HG03135 (cell line): ENCODE results near the gene OR4D11.
"Not testable (repeated sequence)": the region's sequence is repeated elsewhere in the genome, so short reads cannot be mapped to it uniquely, and the experiment has no call there.

Experiments used
- ATAC-seq: cut with Tn5 transposase; IDR thresholded peaks from one replicate; pipeline ENCODE4 v1.9.1; 2021; ENCODE audit warnings: mild to moderate bottlenecking, moderate library complexity; ENCODE audit not compliant: unreplicated experiment

The OR4D11 gene

DNA sequence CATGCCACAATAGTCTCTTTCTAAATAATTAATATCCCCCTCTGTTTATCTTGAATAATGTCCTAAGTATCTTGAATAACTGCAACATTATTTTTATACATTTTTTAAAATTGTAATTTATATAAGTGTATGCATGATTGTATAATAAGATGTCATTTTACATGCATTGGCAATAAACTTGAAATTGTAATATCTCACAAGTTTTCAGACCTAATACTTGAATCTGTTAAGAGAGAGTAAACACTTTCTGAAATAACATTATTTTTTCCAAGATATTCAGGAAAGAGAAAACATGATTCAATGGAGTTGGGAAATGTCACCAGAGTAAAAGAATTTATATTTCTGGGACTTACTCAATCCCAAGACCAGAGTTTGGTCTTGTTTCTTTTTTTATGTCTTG, at the start of gene OR4D11:
Gene OR4D11 (plus strand): TSS at position 301 of the 400 bp plus-strand sequence. CDS start 0 bp downstream, at position 301.
- ATAC-seq: no peak

DNA sequence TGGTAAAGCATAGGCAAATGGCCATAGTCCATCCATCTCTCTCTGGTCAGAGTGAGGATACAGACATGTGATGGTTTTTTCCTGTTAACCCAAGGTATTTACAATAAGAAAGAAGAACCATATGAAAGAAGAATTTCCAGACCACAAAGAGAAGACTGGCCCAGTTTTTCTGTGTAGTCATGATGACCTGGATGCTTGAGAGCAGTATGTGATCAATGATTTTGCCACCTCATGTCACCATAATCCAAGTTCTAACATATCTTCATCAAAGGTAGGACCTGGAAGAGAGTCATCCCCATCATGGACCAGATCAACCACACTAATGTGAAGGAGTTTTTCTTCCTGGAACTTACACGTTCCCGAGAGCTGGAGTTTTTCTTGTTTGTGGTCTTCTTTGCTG, 46.7 kb upstream of the OR4D11 start, which contains the start of gene OR4D6:
Gene OR4D6 (plus strand): TSS at position 301 of the 400 bp plus-strand sequence. CDS start 0 bp downstream, at position 301.
- no peak for ATAC-seq

DNA sequence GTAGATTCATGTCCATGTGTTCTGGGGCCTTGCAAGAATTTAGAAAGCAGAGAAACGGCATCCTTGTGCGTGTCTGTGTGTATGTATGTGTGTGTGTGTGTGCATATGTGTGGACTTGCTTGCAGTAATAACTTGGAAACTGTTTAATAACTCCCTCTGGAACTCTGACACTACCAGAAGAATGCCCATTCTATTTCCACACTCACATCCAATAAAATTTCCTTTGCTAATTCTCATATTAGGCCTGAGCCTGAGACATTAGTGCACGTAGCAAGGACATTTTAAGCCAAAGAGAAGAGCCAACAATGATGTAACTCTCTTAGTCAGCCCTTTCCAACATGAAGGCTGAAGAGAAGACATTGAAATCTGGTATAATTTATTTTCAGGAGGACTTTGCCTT, 43.5 kb upstream of the OR4D11 start:
- no peak for ATAC-seq

DNA sequence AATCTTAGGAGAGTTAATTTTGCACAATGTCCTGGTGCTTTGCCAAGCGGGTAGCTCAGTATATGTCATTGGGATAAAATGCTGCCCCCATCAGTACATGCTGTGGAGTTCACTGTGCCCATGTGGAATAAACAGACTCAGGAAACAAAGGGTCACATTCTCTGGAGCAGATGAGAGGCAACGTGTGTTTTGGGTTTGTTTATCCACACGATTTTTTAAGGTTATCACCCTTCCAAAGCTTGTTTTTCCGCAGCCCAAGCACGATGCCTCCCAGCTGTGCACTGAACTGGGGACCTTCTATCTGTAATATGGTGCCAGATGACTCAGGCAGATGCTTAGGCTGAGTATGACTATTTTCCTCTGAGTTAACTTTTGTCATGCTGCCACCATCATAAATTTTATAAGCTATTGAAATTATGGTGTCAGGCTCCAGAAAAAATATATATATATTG, 40.2 kb upstream of the OR4D11 start:
- ATAC-seq: no peak

DNA sequence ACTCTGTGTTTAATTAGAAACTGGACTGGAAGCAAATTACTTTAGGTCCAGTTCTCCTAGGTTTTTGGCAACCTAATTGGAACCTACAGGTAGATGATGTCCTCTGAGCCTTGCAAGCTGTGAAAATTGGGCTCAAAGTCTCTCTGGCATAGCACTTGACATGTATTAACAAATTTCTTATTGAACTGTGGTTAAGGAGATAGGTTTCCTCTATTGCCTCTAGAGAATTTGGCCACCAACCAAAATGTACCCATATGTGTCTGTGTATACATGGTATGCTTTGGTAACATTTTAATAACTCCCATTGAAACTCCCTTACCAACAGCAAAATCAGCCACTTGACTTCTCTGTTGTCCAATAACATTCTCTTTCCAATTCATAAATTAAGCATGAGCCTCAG, 30.4 kb upstream of the OR4D11 start, which contains the start of gene OR4D10:
Gene OR4D10 (plus strand): TSS at position 301 of the 400 bp plus-strand sequence. CDS start 4,115 bp downstream, outside the sequence.
- ATAC-seq: no peak

DNA sequence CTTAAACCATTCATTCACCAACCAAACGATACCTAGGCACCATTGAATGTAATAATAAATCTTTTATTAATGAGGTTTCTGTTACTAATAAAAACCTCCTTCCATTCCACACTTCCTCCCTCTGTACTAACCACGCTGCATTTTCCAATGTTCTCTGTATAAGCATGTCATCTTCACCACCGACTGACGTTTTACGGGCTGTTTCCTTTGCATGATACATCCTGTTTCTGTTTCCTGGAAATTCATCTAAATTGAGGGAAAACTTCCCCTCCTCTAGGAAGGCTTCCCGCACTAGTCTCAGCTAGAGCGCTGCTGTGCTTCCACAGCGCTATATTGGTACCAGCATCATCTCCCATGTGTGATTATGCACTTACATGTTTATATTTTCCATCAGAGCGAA, 28.2 kb upstream of the OR4D11 start:
- ATAC-seq: no peak

DNA sequence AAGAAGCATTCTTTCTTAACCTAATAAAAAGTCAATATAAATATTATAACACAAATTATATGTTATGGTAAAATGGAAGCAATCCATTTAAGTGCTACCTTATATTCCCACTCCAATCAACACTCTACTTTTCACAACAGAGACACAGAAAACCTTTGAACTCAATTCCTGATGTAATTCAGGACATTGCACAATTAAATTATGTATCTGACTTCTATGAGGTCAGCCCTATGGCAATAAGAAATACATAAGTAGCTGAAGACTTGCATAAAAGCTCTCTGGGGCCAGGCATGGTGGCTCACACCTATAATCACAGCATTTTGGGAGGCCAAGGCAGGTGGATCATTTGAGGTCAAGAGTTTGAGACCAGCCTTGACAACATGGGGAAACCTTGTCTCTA, 23.5 kb upstream of the OR4D11 start:
- ATAC-seq: no peak

DNA sequence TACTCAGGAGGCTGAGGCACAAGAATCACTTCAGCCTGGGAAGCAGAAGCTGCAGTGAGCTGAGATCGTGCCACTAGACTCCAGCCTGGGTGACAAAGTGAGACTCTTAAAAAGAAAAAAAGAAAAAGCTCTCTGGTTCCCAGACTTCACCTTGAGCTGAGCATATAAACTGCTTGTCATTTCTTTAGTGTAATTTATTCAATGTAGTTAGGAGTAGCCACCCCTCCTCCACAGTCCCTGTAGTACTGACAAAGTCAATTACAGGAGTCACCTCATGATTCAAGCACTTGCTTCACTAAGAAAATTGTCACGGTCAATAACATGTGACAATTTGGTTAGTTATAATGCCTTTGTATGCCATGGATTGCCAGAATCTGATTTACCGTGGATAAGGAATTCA, 23.0 kb upstream of the OR4D11 start:
- ATAC-seq: no peak

DNA sequence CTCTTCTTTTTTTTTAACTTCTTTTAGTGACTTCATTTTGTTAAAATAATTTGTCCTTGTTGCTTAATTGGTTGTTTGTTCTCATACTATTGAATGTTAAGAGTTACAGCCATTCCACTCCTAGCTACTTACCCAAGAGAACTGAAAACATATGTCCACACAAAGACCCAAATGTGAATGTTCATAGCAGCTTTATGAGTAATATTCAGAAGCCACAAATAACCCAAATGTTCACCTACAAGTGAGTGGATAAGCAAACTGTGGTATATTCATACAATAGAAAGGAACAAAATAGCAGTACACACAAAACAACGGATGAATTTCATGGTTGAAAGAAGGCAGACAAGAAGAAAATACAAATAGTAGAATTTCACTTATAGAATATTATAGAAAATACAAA, 1.4 kb upstream of the OR4D11 start:
- ATAC-seq: no peak

DNA sequence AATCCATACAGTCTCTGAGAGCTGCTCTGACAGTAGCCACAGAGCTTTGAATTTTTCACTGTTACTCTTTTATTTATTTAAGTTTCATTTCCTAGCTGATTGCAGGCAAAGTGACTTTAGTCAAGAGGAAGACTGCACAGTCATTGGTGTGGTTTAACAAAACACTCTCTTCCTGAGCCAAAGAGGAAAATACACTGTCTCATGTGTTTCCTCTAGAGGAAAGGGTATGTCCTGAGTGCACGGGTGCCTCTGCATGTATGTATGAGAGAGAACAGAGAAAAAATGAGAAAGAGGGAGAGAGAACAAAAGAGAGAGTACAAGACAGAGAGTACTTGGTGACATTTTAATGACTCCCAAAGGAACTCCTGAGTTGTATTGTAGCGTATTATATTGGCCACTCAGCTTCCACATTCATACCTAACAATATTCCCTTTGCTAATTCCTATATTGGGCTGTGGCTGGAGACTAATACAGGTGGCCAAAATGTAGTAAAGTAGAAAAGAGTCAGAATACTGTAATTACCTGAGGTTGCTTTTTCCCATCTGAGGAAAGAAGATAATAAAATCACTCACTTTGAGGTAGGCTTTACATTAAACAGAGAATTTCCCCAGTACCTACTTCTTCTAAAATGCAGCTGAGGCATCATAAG, 7.7 kb downstream of the OR4D11 start, which contains the start of gene OR4D9:
Gene OR4D9 (plus strand): TSS at position 599 of the 649 bp plus-strand sequence. CDS start 3,374 bp downstream, outside the sequence.
- ATAC-seq: no peak

DNA sequence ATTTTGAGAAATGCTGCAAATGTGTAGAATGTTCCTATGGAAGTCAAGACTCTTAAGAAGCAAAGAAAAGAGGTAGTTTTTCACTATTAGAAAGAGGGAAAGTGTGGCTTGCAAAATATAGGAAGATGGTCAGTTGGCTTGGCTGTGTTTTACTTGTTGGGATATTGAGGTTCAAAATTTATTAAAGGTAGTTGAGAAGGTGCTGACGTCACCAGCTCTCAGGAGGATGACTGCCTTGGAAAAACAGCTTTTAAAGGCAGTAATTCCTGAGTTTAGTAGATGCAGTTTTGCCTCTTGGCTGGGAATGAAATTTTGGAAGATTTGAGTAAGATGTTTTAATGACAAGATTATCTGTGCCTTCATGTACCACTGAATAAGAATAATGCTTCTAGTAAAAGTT, 8.3 kb downstream of the OR4D11 start:
- no peak for ATAC-seq

DNA sequence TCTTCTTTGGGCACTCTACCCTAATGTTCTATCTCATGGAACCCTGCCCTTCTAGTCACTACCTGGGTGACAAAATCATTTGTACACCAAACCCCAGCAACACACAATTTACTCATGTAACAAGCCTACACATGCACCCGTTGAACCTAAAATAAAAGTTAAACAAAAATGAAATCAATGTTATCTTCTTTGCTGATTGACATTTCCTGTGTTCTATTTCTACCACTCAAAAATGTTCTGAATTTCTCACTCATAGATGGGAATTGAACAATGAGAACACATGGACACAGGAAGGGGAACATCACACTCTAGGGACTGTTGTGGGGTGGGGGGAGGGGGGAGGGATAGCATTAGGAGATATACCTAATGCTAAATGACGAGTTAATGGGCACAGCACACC, 16.8 kb downstream of the OR4D11 start:
- ATAC-seq: not testable (repeated sequence)

DNA sequence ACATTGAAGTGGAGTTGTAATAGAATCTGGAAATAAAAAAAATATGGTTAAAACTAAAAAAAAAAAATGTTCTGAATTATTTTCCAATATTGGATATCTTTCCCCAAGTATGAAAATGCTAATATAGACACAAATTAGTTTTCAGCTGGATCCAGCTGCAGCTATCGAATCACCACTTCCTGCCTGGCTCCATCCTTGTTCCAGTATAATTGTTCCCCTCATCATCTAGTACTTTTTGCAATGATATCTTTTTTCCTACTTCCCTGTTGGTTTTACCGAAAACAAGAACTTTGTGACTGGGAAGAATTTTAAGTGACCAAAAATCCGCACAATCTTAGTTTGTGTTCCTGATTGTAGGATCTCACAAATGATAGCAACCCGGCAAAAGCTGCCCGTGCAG, 17.4 kb downstream of the OR4D11 start:
- no peak for ATAC-seq

DNA sequence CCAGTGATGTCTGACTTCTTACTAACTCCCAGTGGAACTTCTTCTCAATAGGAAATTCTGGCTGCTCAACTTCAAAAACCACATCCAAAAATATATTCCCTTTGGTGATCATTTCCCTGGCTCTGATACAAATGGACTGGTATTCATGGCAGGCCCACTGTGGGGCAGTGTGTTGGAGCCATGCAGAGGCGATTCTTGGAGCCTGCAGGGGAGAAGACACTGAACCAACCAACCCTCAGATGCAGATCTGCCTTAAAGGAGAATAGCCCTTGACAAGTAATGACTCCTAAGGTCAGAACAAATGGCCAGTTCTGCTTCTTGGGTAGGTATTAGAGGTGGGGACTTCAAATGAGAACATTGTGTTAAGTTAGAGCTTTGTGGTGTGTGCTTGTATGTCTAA, 20.2 kb downstream of the OR4D11 start:
- ATAC-seq: no peak

DNA sequence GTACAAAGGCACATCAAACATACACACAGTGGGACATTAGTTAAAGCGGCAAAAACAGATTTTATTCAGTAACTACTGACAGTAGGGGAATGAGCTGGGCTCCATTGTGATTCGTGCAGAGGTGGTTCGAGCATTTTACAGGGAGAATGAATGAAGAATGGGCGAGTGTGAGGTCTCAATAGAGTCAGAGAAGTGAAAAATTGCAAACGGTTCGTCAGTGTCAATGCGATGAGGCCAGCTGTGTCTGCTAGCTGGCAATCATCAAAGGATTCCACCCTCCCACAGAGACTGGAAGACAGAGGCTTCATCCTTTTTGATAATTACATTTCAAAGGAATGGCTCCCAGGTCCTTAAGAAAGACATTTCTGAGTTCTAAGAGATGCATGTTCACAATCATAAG, 25.3 kb downstream of the OR4D11 start:
- ATAC-seq: no peak

DNA sequence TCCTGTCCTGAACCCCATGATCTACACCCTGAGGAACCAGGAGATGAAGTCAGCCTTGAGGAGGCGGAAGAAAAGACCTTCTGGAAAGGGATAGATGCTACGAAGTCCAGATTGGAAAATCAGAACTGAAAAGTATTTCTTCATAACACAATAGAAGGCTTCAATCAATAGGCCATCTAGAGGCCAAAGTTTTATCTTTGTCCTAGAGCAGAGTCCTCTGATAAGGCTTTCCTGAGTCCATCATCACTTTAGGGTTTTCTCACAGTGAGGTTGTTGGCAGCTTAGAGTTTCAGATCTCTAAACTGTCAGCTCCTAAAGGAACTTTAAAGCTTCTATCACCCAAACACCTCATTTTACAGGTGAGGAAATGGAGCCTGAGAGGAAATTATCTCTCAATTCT, 29.2 kb downstream of the OR4D11 start:
- ATAC-seq: no peak

DNA sequence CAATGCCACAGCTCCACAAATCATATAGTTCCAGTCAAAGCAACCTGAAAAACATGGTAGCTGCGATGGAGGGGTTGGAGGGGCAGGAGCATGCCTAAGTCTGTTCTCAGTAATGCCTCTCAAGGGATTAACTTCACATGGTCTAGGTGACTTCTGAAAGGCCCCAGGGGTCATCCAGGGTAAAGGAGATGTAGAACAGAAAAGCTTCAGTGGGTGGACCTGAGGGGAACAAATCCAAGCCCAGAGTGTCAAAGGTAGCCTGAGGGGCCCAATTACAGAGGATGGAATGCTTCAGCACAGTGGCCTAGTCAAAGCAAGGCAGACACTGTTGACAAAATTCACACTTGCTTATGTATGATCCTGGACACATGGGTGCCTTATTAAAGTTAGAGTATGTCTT, 31.3 kb downstream of the OR4D11 start:
- ATAC-seq: no peak

DNA sequence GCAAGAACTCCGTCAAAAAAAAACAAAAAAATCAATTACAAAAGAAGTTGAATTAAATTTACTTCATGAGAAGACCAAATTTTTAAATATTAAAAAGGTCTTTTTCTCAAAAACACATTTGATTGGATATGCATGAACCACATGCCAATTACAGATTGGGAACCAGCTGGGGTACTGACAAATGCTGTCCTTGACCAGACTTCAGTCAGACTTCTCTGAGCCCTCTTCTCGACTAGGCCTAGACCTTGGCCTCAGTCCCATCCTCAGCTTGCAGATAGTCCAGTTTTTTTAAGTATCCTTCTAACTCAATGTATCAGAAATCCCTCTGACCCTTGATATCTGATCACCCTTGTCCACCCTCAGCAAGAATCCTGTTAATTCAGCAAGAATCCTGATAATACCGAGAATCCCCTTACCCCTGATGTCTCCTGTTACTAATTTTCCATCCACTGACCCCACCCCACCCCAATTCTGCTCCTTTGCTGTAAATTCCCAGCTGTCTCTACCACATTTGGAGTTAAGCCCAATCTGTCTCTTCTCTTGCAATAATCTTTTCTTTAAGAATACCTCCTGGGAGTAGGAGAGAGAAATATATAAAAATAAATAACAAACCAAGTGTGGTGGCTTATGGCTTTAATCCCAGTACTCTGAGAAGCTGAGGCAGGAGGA, 38.9 kb downstream of the OR4D11 start:
- ATAC-seq: no peak

DNA sequence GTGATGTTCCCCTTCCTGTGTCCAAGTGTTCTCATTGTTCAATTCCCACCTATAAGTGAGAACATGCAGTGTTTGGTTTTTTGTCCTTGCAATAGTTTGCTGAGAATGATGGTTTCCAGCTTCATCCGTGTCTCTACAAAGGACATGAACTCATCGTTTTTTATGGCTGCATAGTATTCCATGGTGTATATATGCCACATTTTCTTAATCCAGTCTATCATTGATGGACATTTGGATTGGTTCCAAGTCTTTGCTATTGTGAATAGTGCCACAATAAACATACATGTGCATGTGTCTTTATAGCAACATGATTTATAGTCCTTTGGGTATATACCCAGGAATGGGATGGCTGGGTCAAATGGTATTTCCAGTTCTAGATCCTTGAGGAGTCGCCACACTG, 40.3 kb downstream of the OR4D11 start:
- not testable (repeated sequence) for ATAC-seq

DNA sequence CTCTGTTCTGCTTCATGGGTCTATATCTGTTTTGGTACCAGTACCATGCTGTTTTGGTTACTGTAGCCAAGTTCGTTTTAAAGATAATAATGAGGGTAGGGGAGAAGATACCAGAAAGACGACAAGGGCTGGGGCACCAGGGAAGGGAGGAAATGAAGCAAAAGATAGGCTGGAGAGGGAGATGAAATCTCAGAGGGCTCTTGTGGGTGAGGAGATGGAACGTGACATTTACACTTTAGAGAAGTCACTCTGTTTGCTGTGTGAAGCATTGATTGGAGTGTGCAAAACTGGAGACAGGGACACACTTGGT, 41.4 kb downstream of the OR4D11 start:
- no peak for ATAC-seq

DNA sequence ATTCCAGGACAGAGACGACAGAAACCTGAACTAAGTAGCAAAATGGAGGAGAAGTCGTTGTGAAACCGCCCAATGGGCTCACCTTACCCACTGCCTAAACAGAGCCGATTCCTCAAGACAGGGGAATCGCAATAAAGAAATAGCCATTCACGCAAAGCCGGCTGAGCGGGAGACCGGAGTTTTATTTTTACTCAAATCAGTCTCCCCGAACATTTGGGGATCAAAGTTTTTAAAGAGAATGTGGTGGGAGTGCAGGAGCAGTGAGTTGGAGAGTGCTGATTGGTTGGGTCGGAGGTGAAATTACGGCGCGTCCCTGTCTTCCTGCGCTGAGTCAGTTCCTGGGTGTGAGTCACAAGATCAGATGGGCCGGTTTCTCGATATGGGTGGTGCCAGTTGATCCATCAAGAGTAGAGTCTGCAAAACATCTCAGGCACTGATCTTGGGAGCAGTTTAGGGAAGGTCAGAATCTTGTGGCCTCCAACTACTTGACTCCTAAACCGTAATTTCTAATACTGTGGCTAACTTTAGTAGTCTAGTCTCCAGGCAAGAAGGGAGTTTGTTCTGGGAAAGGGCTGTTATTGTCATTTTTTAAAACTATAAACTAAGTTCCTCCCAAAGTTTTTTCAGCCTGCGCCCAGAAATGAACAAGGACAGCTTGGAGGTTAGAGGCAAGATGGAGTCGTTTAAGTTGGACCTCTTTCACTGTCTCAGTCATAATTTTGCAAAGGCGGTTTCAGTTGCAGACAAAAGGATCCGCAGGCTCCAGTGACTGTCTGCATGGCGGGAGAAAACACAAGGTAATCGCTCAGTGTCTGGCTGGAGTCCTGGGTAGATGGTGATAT, 42.0 kb downstream of the OR4D11 start:
- no peak for ATAC-seq
